ENCODE data around the gene PDHX. TPM values are rescaled to one million over a fixed set of nuclear protein-coding genes. Genes with fewer than 3 reads are reported as not detected.

The PDHX gene
- total RNA-seq, 1 experiment from 2014 or later, result 63.0 TPM

DNA sequence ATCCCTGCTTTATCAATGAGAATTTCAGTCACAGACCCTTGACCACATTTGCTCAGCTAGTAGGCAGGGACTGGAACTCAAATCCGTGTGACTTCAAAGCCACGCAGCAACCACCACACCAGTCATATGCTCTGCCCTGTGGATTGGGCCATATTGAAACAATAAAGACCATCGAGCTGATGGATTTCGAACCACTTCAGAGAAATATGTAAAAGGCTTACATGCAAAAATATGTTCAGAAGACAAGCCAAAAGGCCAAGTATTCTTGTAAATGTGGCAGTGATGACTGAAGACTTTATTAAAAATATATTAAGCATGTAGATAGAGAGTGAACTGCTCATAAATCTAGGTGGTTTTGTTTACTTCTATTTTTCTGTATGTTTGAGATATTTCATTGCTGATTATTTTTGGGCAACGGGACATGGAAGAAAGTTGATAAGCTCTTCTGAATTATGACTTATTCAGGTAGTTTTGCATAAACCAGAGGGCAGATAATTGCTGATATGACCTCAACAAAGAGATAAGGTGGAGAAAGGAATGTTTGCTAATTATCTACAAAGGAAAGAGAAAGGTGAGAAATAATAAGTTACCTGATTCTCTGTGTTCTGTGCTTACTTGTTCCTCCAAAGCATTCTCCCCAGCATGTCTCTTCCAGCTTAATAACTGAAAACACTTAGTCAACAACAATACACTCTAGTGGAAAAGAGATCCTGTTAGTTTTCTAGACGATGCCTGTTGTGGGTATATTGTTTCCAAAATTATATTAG is 99.4 kb downstream of the PDHX start:
- intact Hi-C loops (cut with micrococcal nuclease; ENCODE audit: unreplicated experiment), result no loop called here
- Histone ChIP-seq H3K27ac (ENCODE audit: low read length) (peak overlapping the region; percentile 100), H3K36me3 (ENCODE audit: control insufficient read depth, insufficient read depth, low read length) (no peaks in the 10 kb centered on the region; the same call in 1 of the 2 replicates), H3K4me1 (ENCODE audit: control insufficient read depth, insufficient read depth, low read length) (peaks cover 67% of the 10 kb centered on the region), H3K27me3 (ENCODE audit: control insufficient read depth, insufficient read depth, low read length) (no peaks in the 10 kb centered on the region), H3K9me3 (ENCODE audit: control insufficient read depth, insufficient read depth, low read depth, low read length) (peaks cover 2% of the 10 kb centered on the region; the same call in 1 of the 2 replicates), H3K4me3 (ENCODE audit: low read depth in 2 of 2, low read length in 2 of 2) (no peak overlapping the region)
- DNase-seq (ENCODE audit: low read depth, low spot score) (no peak), ATAC-seq (no peak)
- POLR2A ChIA-PET, result interaction anchor here (0.7 kb wide), 1 partner anchor 15 kb away, joined by 3 read pairs; no protein-coding TSS in a partner anchor
- CTCF ChIA-PET, result no interaction called here
- TF ChIP-seq TCF7L2 (IDR thresholded peaks at IDR 0.05; ENCODE audit: low read depth, low read length), result peak; percentile 27; the same call in 1 of the 2 replicates
- TF ChIP-seq, protein P1, sequence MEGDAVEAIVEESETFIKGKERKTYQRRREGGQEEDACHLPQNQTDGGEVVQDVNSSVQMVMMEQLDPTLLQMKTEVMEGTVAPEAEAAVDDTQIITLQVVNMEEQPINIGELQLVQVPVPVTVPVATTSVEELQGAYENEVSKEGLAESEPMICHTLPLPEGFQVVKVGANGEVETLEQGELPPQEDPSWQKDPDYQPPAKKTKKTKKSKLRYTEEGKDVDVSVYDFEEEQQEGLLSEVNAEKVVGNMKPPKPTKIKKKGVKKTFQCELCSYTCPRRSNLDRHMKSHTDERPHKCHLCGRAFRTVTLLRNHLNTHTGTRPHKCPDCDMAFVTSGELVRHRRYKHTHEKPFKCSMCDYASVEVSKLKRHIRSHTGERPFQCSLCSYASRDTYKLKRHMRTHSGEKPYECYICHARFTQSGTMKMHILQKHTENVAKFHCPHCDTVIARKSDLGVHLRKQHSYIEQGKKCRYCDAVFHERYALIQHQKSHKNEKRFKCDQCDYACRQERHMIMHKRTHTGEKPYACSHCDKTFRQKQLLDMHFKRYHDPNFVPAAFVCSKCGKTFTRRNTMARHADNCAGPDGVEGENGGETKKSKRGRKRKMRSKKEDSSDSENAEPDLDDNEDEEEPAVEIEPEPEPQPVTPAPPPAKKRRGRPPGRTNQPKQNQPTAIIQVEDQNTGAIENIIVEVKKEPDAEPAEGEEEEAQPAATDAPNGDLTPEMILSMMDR (IDR thresholded peaks at IDR 0.05), result no peak
- no TSS peak for BruUV-seq (replicated peaks)
- in situ Hi-C loops (cut with HindIII; ENCODE audit: low pct_unique_long_range_greater_than_20kb, low sequenced_read_pairs), result no loop called here

DNA sequence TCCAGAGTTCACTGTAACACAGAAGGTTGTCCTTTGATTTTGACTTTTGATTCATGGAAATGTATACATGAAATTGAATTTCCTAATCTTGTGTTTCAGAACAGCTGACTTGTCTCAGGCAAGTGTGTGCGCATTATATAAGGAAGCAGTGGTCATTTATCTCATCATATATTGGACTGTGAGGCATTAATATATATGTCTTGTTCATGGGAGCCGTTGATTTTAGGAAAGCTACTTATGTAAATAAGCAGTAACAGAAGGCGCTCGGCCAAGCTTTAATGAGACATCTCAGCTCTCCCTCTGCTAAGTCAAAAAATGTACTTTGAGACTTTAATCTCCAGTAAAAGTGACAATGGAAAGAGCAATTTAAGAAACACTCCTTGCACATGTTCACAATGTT is 100.5 kb downstream of the PDHX start:
- CTCF ChIA-PET, result interaction anchor here (0.6 kb wide), 1 partner anchor 20 kb away, joined by 3 read pairs; no protein-coding TSS in a partner anchor
- intact Hi-C loops (cut with micrococcal nuclease; ENCODE audit: unreplicated experiment), result no loop called here

DNA sequence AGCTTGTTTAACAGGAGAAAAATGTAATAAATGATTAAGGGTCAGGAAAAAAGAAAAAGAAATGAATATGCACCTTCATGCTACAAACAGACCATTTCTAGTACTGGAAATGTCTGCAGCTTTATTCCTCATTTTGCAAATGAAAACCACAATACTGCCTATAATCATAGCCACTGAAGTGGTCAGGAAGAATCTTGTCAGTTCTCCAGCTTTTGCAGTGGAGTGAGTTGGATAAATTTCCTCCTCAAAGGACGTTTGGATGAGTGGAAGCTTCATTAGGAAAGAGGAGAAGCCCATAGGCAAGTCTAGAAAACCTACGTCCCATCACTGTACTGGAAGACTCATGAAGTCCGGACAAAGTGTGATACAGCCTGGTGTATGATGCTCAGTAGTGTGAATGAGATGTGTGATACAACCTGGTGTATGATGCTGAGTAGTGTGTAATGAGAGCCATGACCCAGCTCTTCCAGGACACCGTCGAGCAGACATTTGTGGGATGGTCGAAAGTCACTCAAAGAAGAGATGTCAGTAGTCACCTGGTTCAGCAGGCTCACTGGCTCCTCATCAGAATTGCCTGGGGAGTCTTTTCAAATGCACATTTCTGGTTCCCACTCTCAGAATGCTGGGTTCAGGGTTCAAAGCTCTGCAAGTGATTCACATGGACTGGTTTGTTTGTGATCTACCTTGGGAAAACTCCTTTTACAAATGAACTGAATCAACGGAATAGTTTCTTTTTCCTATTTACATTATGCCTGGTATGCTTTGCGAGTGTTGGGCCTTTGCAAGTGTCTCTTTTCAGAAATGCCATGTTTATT is 101.3 kb downstream of the PDHX start:
- in situ Hi-C loops (cut with HindIII; ENCODE audit: low pct_unique_long_range_greater_than_20kb, low sequenced_read_pairs), result no loop called here
- POLR2A ChIA-PET, result interaction anchor here (0.6 to 0.8 kb wide), 2 partner anchors 13 to 23 kb away, joined by 3 read pairs; no protein-coding TSS in a partner anchor
- CTCF ChIA-PET, result interaction anchor here (0.6 kb wide), 1 partner anchor 21 kb away, joined by 3 read pairs; no protein-coding TSS in a partner anchor
- Histone ChIP-seq H3K4me3 (ENCODE audit: low read depth in 2 of 2, low read length in 2 of 2) (no peak overlapping the region), H3K27me3 (ENCODE audit: control insufficient read depth, insufficient read depth, low read length) (no peaks in the 10 kb centered on the region), H3K9me3 (ENCODE audit: control insufficient read depth, insufficient read depth, low read depth, low read length) (peaks cover 4% of the 10 kb centered on the region; the same call in 1 of the 2 replicates), H3K27ac (ENCODE audit: low read length) (peak overlapping the region; percentile 100), H3K36me3 (ENCODE audit: control insufficient read depth, insufficient read depth, low read length) (no peaks in the 10 kb centered on the region; the same call in 1 of the 2 replicates), H3K4me1 (ENCODE audit: control insufficient read depth, insufficient read depth, low read length) (peaks cover 48% of the 10 kb centered on the region)
- no peak for DNase-seq (ENCODE audit: low read depth, low spot score)
- ATAC-seq, result peak; percentile 61; the same call in 1 of the 2 replicates
- no peak for TF ChIP-seq POLR2AphosphoS5 (IDR thresholded peaks at IDR 0.05; ENCODE audit: low read depth, low read length)
- BruUV-seq (replicated peaks), result no TSS peak
- intact Hi-C loops (cut with micrococcal nuclease; ENCODE audit: unreplicated experiment), result no loop called here

More for the DNA sequence above, 100.5 kb downstream of the PDHX start:
- Histone ChIP-seq H3K4me1 (ENCODE audit: control insufficient read depth, insufficient read depth, low read length) (peaks cover 56% of the 10 kb centered on the region), H3K27me3 (ENCODE audit: control insufficient read depth, insufficient read depth, low read length) (no peaks in the 10 kb centered on the region), H3K9me3 (ENCODE audit: control insufficient read depth, insufficient read depth, low read depth, low read length) (peaks cover 4% of the 10 kb centered on the region; the same call in 1 of the 2 replicates), H3K4me3 (ENCODE audit: low read depth in 2 of 2, low read length in 2 of 2) (no peak overlapping the region), H3K36me3 (ENCODE audit: control insufficient read depth, insufficient read depth, low read length) (no peaks in the 10 kb centered on the region; the same call in 1 of the 2 replicates), H3K27ac (ENCODE audit: low read length) (peak overlapping the region; percentile 100)
- DNase-seq (ENCODE audit: low read depth, low spot score) (no peak), ATAC-seq (no peak)
- BruUV-seq (replicated peaks), result no TSS peak
- no peak for TF ChIP-seq TCF7L2 (IDR thresholded peaks at IDR 0.05; ENCODE audit: low read depth, low read length)
- TF ChIP-seq, protein P1 (IDR thresholded peaks at IDR 0.05), result no peak
- in situ Hi-C loops (cut with HindIII; ENCODE audit: low pct_unique_long_range_greater_than_20kb, low sequenced_read_pairs), result no loop called here
- POLR2A ChIA-PET, result interaction anchor here (0.6 to 0.8 kb wide), 2 partner anchors 14 to 24 kb away, joined by 3 read pairs; no protein-coding TSS in a partner anchor

Measured in Panc1 (cell line).